H1 (cell line): Measurements from ENCODE around the gene YIPF7. TPM values are rescaled to one million over a fixed set of nuclear protein-coding genes. Genes with fewer than 3 reads are reported as not detected.

Source experiments
- CTCF ChIA-PET: fragments of 300-600 bp; sonication (Branson Sonifier 250); formaldehyde crosslinking; loops from one replicate; lab custom pipeline; 2021; ENCODE audit not compliant: partially characterized antibody; lab: Charles Lee
- POLR2A ChIA-PET: fragments of 300-600 bp; sonication (Branson Sonifier 250); formaldehyde crosslinking; loops from one replicate; lab custom pipeline; 2021; ENCODE audit warnings: inconsistent platforms; ENCODE audit not compliant: partially characterized antibody; lab: Charles Lee
- DNase-seq, 2 experiments: peaks; one replicate each; pipeline versions ENCODE4 v3.0.0 to v3.0.0-alpha.2; 2010 to 2022; ENCODE audit warnings: low spot score in 2 of 2, low read depth in 1 of 2, mixed read lengths in 1 of 2
- FAIRE-seq: peaks from 2 replicates; lab custom pipeline; 2011; peaks lifted over from hg19 to GRCh38; lab: Jason Lieb, UNC
- H2AFZ ChIP-seq: 2 replicates; pipeline ENCODE4 v1.8.1; 2012; ENCODE audit warnings: low read length, inconsistent platforms
- H2AK5ac ChIP-seq: 2 replicates; pipeline ENCODE4 v1.6.1; 2013; ENCODE audit warnings: low read depth, low read length
- H2BK120ac ChIP-seq: replicated peaks from 2 replicates; pipeline ENCODE3; 2013; ENCODE audit warnings: low read depth, low read length, inconsistent platforms
- H2BK12ac ChIP-seq: 2 replicates; pipeline ENCODE4 v1.6.1; 2013; ENCODE audit warnings: low read depth, low read length
- H2BK15ac ChIP-seq: 2 replicates; pipeline ENCODE4 v1.6.1; 2013; ENCODE audit warnings: low read length
- H2BK20ac ChIP-seq: 2 replicates; pipeline ENCODE4 v1.6.1; 2013; ENCODE audit warnings: low read length
- H2BK5ac ChIP-seq: 2 replicates; pipeline ENCODE4 v1.6.1; 2013; ENCODE audit warnings: low read depth, low read length
- H3K14ac ChIP-seq: 2 replicates; pipeline ENCODE4 v1.6.1; 2013; ENCODE audit warnings: inconsistent platforms; ENCODE audit not compliant: insufficient read length
- H3K18ac ChIP-seq: 2 replicates; pipeline ENCODE4 v1.6.1; 2013; ENCODE audit warnings: low read length; ENCODE audit errors: extremely low read depth
- H3K23ac ChIP-seq: 2 replicates; pipeline ENCODE4 v1.6.1; 2013; ENCODE audit warnings: inconsistent platforms; ENCODE audit not compliant: insufficient read length
- H3K23me2 ChIP-seq: 2 replicates; pipeline ENCODE4 v1.6.1; 2013; ENCODE audit warnings: low read depth, low read length
- H3K27ac ChIP-seq: 2 replicates; pipeline ENCODE4 v1.6.1; 2011; ENCODE audit warnings: low read depth, low read length, inconsistent platforms
- H3K27me3 ChIP-seq, 4 experiments: replicated peaks in 1 of 4; 1 replicate in 1 of 4; 2 replicates in 3 of 4; pipeline versions ENCODE4 v1.6.1 to v1.8.1; 2011 to 2013; ENCODE audit warnings: low read length in 3 of 4, mild to moderate bottlenecking in 3 of 4, inconsistent platforms in 2 of 4, mixed read lengths in 2 of 4, moderate library complexity in 1 of 4; ENCODE audit not compliant: control insufficient read depth in 3 of 4, insufficient read depth in 3 of 4; ENCODE audit errors: extremely low read depth in 1 of 4
- H3K36me3 ChIP-seq, 4 experiments: 2 replicates each; pipeline versions ENCODE4 v1.6.1 to v1.8.1; 2011 to 2013; ENCODE audit warnings: mild to moderate bottlenecking in 4 of 4, low read length in 3 of 4, moderate library complexity in 2 of 4, control low read depth in 1 of 4, inconsistent platforms in 1 of 4; ENCODE audit not compliant: insufficient read depth in 4 of 4, control insufficient read depth in 2 of 4
- H3K4ac ChIP-seq: replicated peaks from 2 replicates; pipeline ENCODE3; 2013; ENCODE audit warnings: low read length, low read depth, mixed read lengths, inconsistent platforms; ENCODE audit not compliant: insufficient read length
- H3K4me1 ChIP-seq, 4 experiments: replicated peaks in 1 of 4; 1 replicate in 1 of 4; 2 replicates in 3 of 4; pipeline versions ENCODE4 v1.6.1 to v1.8.1; 2011 to 2013; ENCODE audit warnings: low read length in 3 of 4, inconsistent platforms in 2 of 4, mixed read lengths in 1 of 4; ENCODE audit not compliant: insufficient read depth in 4 of 4, control insufficient read depth in 3 of 4
- H3K4me2 ChIP-seq, 2 experiments: 2 replicates each; pipeline versions ENCODE4 v1.6.1 to v1.8.1; 2011 to 2013; ENCODE audit warnings: low read depth in 2 of 2, low read length in 2 of 2, control low read depth in 1 of 2, inconsistent platforms in 1 of 2, mild to moderate bottlenecking in 1 of 2; ENCODE audit not compliant: insufficient read depth in 1 of 2
- H3K4me3 ChIP-seq, 4 experiments: fragments of 200-600, 300-600 bp in 1 of 4; sonication (generic), shearing (Covaris generic), sonication (Bioruptor Twin) in 1 of 4; 2 replicates each; pipeline versions ENCODE4 v1.5.1 to v1.8.1; 2011 to 2016; ENCODE audit warnings: low read length in 4 of 4, low read depth in 3 of 4, control low read depth in 2 of 4, inconsistent platforms in 2 of 4, mild to moderate bottlenecking in 2 of 4, mixed read lengths in 1 of 4, moderate library complexity in 1 of 4; ENCODE audit not compliant: insufficient read depth in 2 of 4; ENCODE audit errors: extremely low read depth in 1 of 4
- H3K56ac ChIP-seq: replicated peaks from 2 replicates; pipeline ENCODE3; 2013; ENCODE audit warnings: low read depth, mild to moderate bottlenecking, mixed read lengths, low read length, inconsistent platforms; ENCODE audit not compliant: insufficient read length
- H3K79me1 ChIP-seq: 2 replicates; pipeline ENCODE4 v1.6.1; 2013; ENCODE audit warnings: low read depth, low read length, control low read depth
- H3K79me2 ChIP-seq, 2 experiments: 2 replicates each; pipeline versions ENCODE4 v1.6.1 to v1.8.1; 2012 to 2013; ENCODE audit warnings: low read length in 2 of 2, mild to moderate bottlenecking in 2 of 2, inconsistent platforms in 1 of 2; ENCODE audit not compliant: insufficient read depth in 2 of 2, control insufficient read depth in 1 of 2
- H3K9ac ChIP-seq, 4 experiments: replicated peaks in 1 of 4; 1 replicate in 1 of 4; 2 replicates in 3 of 4; pipeline versions ENCODE4 v1.6.1 to v1.8.1; 2011 to 2013; ENCODE audit warnings: low read depth in 3 of 4, low read length in 3 of 4, control low read depth in 2 of 4, mild to moderate bottlenecking in 2 of 4, moderate library complexity in 2 of 4, inconsistent platforms in 1 of 4; ENCODE audit errors: extremely low read depth in 1 of 4
- H3K9me3 ChIP-seq, 2 experiments: 2 replicates each; pipeline versions ENCODE4 v1.6.1 to v1.8.1; 2012 to 2013; ENCODE audit warnings: mild to moderate bottlenecking in 2 of 2, moderate library complexity in 2 of 2, control low read depth in 1 of 2, inconsistent platforms in 1 of 2, low read depth in 1 of 2, low read length in 1 of 2, mixed read lengths in 1 of 2; ENCODE audit not compliant: insufficient read depth in 2 of 2
- H4K20me1 ChIP-seq, 2 experiments: replicated peaks in 1 of 2; 2 replicates each; pipeline versions ENCODE3 to v1.8.1; 2011 to 2013; ENCODE audit warnings: inconsistent platforms in 2 of 2, low read length in 2 of 2, mild to moderate bottlenecking in 1 of 2; ENCODE audit not compliant: insufficient read depth in 2 of 2, control insufficient read depth in 1 of 2
- H4K5ac ChIP-seq: 2 replicates; pipeline ENCODE4 v1.6.1; 2013; ENCODE audit warnings: low read length, low read depth, mixed read lengths, inconsistent platforms; ENCODE audit not compliant: insufficient read length
- H4K8ac ChIP-seq: 2 replicates; pipeline ENCODE4 v1.8.0; 2013; ENCODE audit warnings: mild to moderate bottlenecking, moderate library complexity, low read length, inconsistent platforms; ENCODE audit not compliant: insufficient read depth; ENCODE audit errors: extremely low read depth
- H4K91ac ChIP-seq: replicated peaks from 2 replicates; pipeline ENCODE3; 2013; ENCODE audit warnings: low read length, mixed read lengths, inconsistent platforms; ENCODE audit not compliant: insufficient read length
- BCL11A ChIP-seq, 2 experiments: IDR thresholded peaks; one replicate each; pipeline ENCODE4 v1.6.1; 2011; ENCODE audit warnings: low read depth in 2 of 2, low read length in 2 of 2, mild to moderate bottlenecking in 2 of 2
- CHD1 ChIP-seq: IDR thresholded peaks from 2 replicates; pipeline ENCODE4 v1.6.1; 2012; ENCODE audit warnings: low read depth, low read length, improper control_type of control experiment
- CREB1 ChIP-seq: IDR thresholded peaks from 2 replicates; pipeline ENCODE4 v1.6.1; 2012; ENCODE audit warnings: inconsistent platforms
- POLR2A ChIP-seq, 2 experiments: IDR thresholded peaks; 1 replicate in 1 of 2; 2 replicates in 1 of 2; pipeline ENCODE4 v1.6.1; 2011; ENCODE audit warnings: low read depth in 2 of 2, low read length in 2 of 2, mild to moderate bottlenecking in 2 of 2; ENCODE audit errors: control extremely low read depth in 1 of 2
- RFX5 ChIP-seq: IDR thresholded peaks from 2 replicates; pipeline ENCODE4 v1.6.1; 2011; ENCODE audit warnings: low read depth, low read length, improper control_type of control experiment, borderline replicate concordance
- TAF1 ChIP-seq: IDR thresholded peaks from 2 replicates; pipeline ENCODE4 v1.6.1; 2011; ENCODE audit warnings: mild to moderate bottlenecking, low read depth, low read length
- ZNF274 ChIP-seq: IDR thresholded peaks from 2 replicates; pipeline ENCODE4 v1.7.0; 2012; ENCODE audit warnings: low read length, borderline replicate concordance; ENCODE audit errors: extremely low read depth
- WGBS, 2 experiments: shearing (Covaris generic) in 1 of 2; methylation state at CpG; one replicate each; pipeline versions ENCODE4 v1.1.6 to v1.1.7; 2013 to 2015; ENCODE audit warnings: low lambda C conversion rate in 2 of 2, mixed read lengths in 2 of 2, inconsistent platforms in 1 of 2, low coverage in 1 of 2, missing lambda C conversion rate in 1 of 2; ENCODE audit not compliant: insufficient replicate concordance in 2 of 2, insufficient coverage in 1 of 2, insufficient read length in 1 of 2; ENCODE audit errors: extremely low coverage in 1 of 2, missing lambda C conversion rate in 1 of 2; 5-methylcytosine and 5-hydroxymethylcytosine counted together
- polyA plus RNA-seq, 7 experiments: library from polyadenylated mRNA; depleted of rRNA in 3 of 7; stranded (reverse) in 5 of 7; unstranded in 2 of 7; fragments of >200 nt in 5 of 7; fragments of 200-250 nt in 2 of 7; gene quantifications; 1 replicate in 5 of 7; 2 replicates in 1 of 7; 4 replicates in 1 of 7; pipeline versions ENCODE4 v1.2.1 to v1.2.3, GENCODE V29; 2011 to 2013; ENCODE audit warnings: missing spikeins in 2 of 7, mixed read lengths in 2 of 7
- total RNA-seq: library from RNA; stranded (reverse); fragmentation: NEBNext Ultra II Directional; extraction: Animal tissue kit (Norgen Biotek cat#: 25700); gene quantifications from 2 replicates; pipeline ENCODE4 v1.2.1, GENCODE V29; 2021
- TF ChIP-seq, protein P1 (sequence below): IDR thresholded peaks from 2 replicates; pipeline ENCODE4 v1.6.1; 2012; ENCODE audit warnings: low read length, inconsistent platforms
- TF ChIP-seq, protein P2 (sequence below), 3 experiments: IDR thresholded peaks; 1 replicate in 2 of 3; 2 replicates in 1 of 3; pipeline versions ENCODE4 v1.5.1 to v1.6.1; 2011; ENCODE audit warnings: low read length in 3 of 3, mild to moderate bottlenecking in 3 of 3, inconsistent platforms in 2 of 3, low read depth in 1 of 3, moderate library complexity in 1 of 3; ENCODE audit not compliant: insufficient read depth in 1 of 3; ENCODE audit errors: control extremely low read depth in 1 of 3

YIPF7 gene
- total and polyA plus RNA-seq, 2 of the 8 experiments (the other 6 are each of a cell fraction or from before 2014, with no cell fraction given) = not detected

DNA sequence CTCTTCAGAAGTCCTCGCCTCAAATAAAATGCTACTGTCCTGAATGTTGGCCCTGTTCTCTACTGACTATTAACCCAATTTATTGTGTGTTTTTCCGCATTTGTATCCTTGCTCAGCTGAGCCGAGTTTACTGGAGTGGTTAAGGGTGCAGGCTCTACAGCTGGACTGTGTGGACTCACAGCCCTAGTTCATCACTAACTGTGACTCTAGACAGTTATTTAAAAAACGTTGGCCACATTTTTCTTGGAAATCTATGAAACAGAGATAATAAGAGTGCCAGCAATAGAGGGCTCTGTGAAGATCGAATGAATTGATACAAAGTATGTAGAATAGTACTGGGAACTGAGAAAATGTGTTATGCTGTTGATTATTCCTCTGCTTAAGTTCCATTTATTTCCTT, 23.9 kb upstream of the YIPF7 start:
- no peaks in the 10 kb centered on the region for H4K20me1 ChIP-seq
- peaks cover 6% of the 10 kb centered on the region for H3K23me2 ChIP-seq
- H4K5ac ChIP-seq = no peak overlapping the region
- no peak overlapping the region for H2AFZ ChIP-seq
- ChIA-PET POLR2A (no interaction called here), CTCF (interaction anchor here (0.8 kb wide), 1 partner anchor 13 kb away, joined by 3 read pairs; no protein-coding TSS in a partner anchor)
- WGBS, 2 experiments = 75% methylated on average over 5 of the region's 5 CpGs; no CpG with 5 or more reads in 1 of the 2 experiments
- no peak overlapping the region for H2BK120ac ChIP-seq
- H2BK12ac ChIP-seq = no peak overlapping the region
- DNase-seq = no peak
- no peaks in the 10 kb centered on the region; a peak in 1 of 7 replicates for H3K4me1 ChIP-seq
- H3K4me3 ChIP-seq = no peak overlapping the region
- peaks cover 4 to 19% of the 10 kb centered on the region in 2 experiments; a peak in 3 of 4 replicates for H3K79me2 ChIP-seq
- H2BK20ac ChIP-seq = no peak overlapping the region
- no peak overlapping the region for H2BK5ac ChIP-seq
- H2BK15ac ChIP-seq = no peak overlapping the region
- no peak overlapping the region for H3K18ac ChIP-seq
- no peaks in the 10 kb centered on the region for H3K79me1 ChIP-seq
- no peaks in the 10 kb centered on the region for H3K36me3 ChIP-seq
- no peak overlapping the region for H3K27ac ChIP-seq
- no peak overlapping the region for H4K8ac ChIP-seq
- no peak overlapping the region for H3K9ac ChIP-seq
- H3K4me2 ChIP-seq = no peak overlapping the region
- H3K4ac ChIP-seq = no peak overlapping the region
- H3K9me3 ChIP-seq = no peaks in the 10 kb centered on the region
- H3K23ac ChIP-seq = no peak overlapping the region
- no peak overlapping the region for H3K14ac ChIP-seq
- no peak overlapping the region for H3K56ac ChIP-seq
- no peak for FAIRE-seq
- no peak overlapping the region for H2AK5ac ChIP-seq
- no peaks in the 10 kb centered on the region for H3K27me3 ChIP-seq
- no peak overlapping the region for H4K91ac ChIP-seq
- TF ChIP-seq CHD1 (no peak), CREB1 (no peak), POLR2A (IDR thresholded peaks at IDR 0.05; ENCODE audit: control extremely low read depth in 1 of 2, low read depth in 2 of 2, low read length in 2 of 2) (no peak), ZNF274 (no peak), TAF1 (no peak), RFX5 (no peak), BCL11A (IDR thresholded peaks at IDR 0.05; ENCODE audit: low read depth in 2 of 2, low read length in 2 of 2) (no peak)
- TF ChIP-seq, protein P1, sequence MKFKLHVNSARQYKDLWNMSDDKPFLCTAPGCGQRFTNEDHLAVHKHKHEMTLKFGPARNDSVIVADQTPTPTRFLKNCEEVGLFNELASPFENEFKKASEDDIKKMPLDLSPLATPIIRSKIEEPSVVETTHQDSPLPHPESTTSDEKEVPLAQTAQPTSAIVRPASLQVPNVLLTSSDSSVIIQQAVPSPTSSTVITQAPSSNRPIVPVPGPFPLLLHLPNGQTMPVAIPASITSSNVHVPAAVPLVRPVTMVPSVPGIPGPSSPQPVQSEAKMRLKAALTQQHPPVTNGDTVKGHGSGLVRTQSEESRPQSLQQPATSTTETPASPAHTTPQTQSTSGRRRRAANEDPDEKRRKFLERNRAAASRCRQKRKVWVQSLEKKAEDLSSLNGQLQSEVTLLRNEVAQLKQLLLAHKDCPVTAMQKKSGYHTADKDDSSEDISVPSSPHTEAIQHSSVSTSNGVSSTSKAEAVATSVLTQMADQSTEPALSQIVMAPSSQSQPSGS = no peak
- TF ChIP-seq, protein P2, sequence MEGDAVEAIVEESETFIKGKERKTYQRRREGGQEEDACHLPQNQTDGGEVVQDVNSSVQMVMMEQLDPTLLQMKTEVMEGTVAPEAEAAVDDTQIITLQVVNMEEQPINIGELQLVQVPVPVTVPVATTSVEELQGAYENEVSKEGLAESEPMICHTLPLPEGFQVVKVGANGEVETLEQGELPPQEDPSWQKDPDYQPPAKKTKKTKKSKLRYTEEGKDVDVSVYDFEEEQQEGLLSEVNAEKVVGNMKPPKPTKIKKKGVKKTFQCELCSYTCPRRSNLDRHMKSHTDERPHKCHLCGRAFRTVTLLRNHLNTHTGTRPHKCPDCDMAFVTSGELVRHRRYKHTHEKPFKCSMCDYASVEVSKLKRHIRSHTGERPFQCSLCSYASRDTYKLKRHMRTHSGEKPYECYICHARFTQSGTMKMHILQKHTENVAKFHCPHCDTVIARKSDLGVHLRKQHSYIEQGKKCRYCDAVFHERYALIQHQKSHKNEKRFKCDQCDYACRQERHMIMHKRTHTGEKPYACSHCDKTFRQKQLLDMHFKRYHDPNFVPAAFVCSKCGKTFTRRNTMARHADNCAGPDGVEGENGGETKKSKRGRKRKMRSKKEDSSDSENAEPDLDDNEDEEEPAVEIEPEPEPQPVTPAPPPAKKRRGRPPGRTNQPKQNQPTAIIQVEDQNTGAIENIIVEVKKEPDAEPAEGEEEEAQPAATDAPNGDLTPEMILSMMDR (IDR thresholded peaks at IDR 0.05; ENCODE audit: control extremely low read depth in 1 of 3, insufficient read depth in 1 of 3, low read depth in 1 of 3, low read length in 3 of 3) = no peak
